Ishikawa (cell line): ENCODE data around the gene EIF2S1.

Experiments
- CEBPB ChIP-seq: IDR thresholded peaks from 2 replicates; pipeline ENCODE4 v1.6.1; 2012
- CREB1 ChIP-seq: IDR thresholded peaks from 2 replicates; pipeline ENCODE4 v1.6.1; 2012; ENCODE audit warnings: low read depth
- FOXM1 ChIP-seq: IDR thresholded peaks from 2 replicates; pipeline ENCODE4 v1.6.1; 2012; ENCODE audit warnings: low read depth, borderline replicate concordance
- RAD21 ChIP-seq: IDR thresholded peaks from 2 replicates; pipeline ENCODE4 v1.6.1; 2012; ENCODE audit warnings: low read depth
- TCF12 ChIP-seq: IDR thresholded peaks from 2 replicates; pipeline ENCODE4 v1.6.1; 2012; ENCODE audit warnings: low read depth
- TEAD4 ChIP-seq: IDR thresholded peaks from 2 replicates; pipeline ENCODE4 v1.6.1; 2012
- YY1 ChIP-seq: IDR thresholded peaks from 2 replicates; pipeline ENCODE4 v1.6.1; 2012; ENCODE audit warnings: low read depth
- ZBTB7A ChIP-seq: IDR thresholded peaks from 2 replicates; pipeline ENCODE4 v1.6.1; 2012; ENCODE audit warnings: low read depth
- TF ChIP-seq, protein P1 (sequence below): IDR thresholded peaks from 2 replicates; pipeline ENCODE4 v1.6.1; 2012
- TF ChIP-seq, protein P2 (sequence below): IDR thresholded peaks from 2 replicates; pipeline ENCODE4 v1.6.1; 2012; ENCODE audit warnings: low read depth, mild to moderate bottlenecking

DNA sequence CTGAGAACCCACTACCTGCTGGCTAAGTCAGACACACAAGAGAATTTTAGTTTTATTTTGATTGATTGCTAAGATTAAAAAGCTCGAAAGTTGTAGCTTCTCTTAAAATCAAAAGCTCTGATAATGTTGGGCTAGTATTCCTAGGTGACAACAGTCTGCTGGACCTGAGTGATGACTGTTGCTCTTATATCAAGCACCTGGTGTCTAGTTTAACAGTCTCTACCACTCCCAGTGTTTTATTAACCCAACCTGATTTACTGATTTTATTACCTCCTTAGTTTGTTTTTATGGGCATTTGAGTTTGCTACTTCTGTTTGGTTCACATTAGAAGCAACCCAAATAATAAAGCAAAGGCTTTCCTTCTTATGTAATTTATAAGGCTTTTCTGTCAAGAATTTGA lies 42.3 kb upstream of the EIF2S1 start:
- TF ChIP-seq TCF12 (no peak), TEAD4 (no peak), RAD21 (no peak), YY1 (no peak), ZBTB7A (no peak), FOXM1 (no peak), CREB1 (no peak), CEBPB (no peak)
- TF ChIP-seq, protein P1, sequence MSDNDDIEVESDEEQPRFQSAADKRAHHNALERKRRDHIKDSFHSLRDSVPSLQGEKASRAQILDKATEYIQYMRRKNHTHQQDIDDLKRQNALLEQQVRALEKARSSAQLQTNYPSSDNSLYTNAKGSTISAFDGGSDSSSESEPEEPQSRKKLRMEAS: no peak
- TF ChIP-seq, protein P2, sequence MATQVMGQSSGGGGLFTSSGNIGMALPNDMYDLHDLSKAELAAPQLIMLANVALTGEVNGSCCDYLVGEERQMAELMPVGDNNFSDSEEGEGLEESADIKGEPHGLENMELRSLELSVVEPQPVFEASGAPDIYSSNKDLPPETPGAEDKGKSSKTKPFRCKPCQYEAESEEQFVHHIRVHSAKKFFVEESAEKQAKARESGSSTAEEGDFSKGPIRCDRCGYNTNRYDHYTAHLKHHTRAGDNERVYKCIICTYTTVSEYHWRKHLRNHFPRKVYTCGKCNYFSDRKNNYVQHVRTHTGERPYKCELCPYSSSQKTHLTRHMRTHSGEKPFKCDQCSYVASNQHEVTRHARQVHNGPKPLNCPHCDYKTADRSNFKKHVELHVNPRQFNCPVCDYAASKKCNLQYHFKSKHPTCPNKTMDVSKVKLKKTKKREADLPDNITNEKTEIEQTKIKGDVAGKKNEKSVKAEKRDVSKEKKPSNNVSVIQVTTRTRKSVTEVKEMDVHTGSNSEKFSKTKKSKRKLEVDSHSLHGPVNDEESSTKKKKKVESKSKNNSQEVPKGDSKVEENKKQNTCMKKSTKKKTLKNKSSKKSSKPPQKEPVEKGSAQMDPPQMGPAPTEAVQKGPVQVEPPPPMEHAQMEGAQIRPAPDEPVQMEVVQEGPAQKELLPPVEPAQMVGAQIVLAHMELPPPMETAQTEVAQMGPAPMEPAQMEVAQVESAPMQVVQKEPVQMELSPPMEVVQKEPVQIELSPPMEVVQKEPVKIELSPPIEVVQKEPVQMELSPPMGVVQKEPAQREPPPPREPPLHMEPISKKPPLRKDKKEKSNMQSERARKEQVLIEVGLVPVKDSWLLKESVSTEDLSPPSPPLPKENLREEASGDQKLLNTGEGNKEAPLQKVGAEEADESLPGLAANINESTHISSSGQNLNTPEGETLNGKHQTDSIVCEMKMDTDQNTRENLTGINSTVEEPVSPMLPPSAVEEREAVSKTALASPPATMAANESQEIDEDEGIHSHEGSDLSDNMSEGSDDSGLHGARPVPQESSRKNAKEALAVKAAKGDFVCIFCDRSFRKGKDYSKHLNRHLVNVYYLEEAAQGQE: no peak
